ENCODE data around the gene WDR53. TPM values are rescaled to one million over a fixed set of nuclear protein-coding genes. Genes with fewer than 3 reads are reported as not detected.
"Not testable (repeated sequence)": the region's sequence is repeated elsewhere in the genome, so short reads cannot be mapped to it uniquely, and the experiment has no call there.

WDR53 gene
- 10 to 100 TPM; 18.4 to 20.9 TPM for total RNA-seq
- polyA plus RNA-seq (2013, experiment 1 of 2): 19.9 TPM
- polyA plus RNA-seq (2013, experiment 2 of 2): 21.1 TPM
- total RNA-seq: 6.9 to 28.8 (median 15.7) reads per million in 172 experiments

GRCh38 chr3:196568246-196569002, at the start of gene WDR53, which contains the start of gene FBXO45:
WDR53 (minus strand) TSS chr3:196568554; CDS start chr3:196561475, 7,079 bp downstream.
FBXO45 (plus strand) TSS chr3:196568660; CDS start chr3:196568985, 325 bp downstream.
- H3K4me3 Mint-ChIP-seq: peak within 1 kb of the TSS; percentile 98
- H3K36me3 ChIP-seq (ENCODE audit: insufficient read depth, low read length): peaks cover 10% of the 10 kb centered on the region
- H3K27ac Mint-ChIP-seq: peak within 1 kb of the TSS; percentile 97
- H3K36me3 Mint-ChIP-seq (ENCODE audit: low read depth): peaks cover 41% of the 10 kb centered on the region
- ATAC-seq (ENCODE audit: poor library complexity) (peak; percentile 90), DNase-seq (peak; percentile 90 to 99 (median 94))
- intact Hi-C loops (cut with DNase I, micrococcal nuclease): loop anchor here (1.0 to 5.0 kb wide), 7 partner anchors 41 to 374 kb away; partner anchors contain the start of genes RNF168 (in 2 of the 2), CEP19 (in 1 of the 2), NCBP2 (in 1 of the 2) and PAK2 (in 1 of the 2)
- ChIA-PET CTCF (interaction anchor here (0.6 to 2.0 kb wide), 4 partner anchors 40 to 374 kb away, joined by 3 to 7 read pairs (median 6); partner anchors contain the start of genes NCBP2 and PAK2), POLR2A (interaction anchor here (0.5 to 2.6 kb wide), 27 partner anchors 8 to 487 kb away, joined by 3 to 27 read pairs (median 5); partner anchors contain the start of genes CEP19, DYNLT2B, MELTF and NCBP2)
- H3K4me1 Mint-ChIP-seq (ENCODE audit: low read depth): peaks cover 48% of the 10 kb centered on the region
- no peaks in the 10 kb centered on the region for H3K27me3 ChIP-seq (ENCODE audit: control insufficient read depth in 1 of 2, insufficient read depth in 2 of 2, low read length in 2 of 2)
- H3K9me3 Mint-ChIP-seq: no peaks in the 10 kb centered on the region
- H3K4me1 ChIP-seq (ENCODE audit: insufficient read depth, low read length): peaks cover 47% of the 10 kb centered on the region
- H3K9me3 ChIP-seq (ENCODE audit: control insufficient read depth in 1 of 2, insufficient read depth in 1 of 2, low read length in 2 of 2): no peaks in the 10 kb centered on the region
- no peak for TF ChIP-seq CTCF (IDR thresholded peaks at IDR 0.05)
- no peaks in the 10 kb centered on the region for H3K27me3 Mint-ChIP-seq
- peak within 1 kb of the TSS; percentile 77 to 81 for H3K27ac ChIP-seq (ENCODE audit: low read depth in 1 of 2, low read length in 2 of 2)
- H3K4me3 ChIP-seq (ENCODE audit: low read length): peak within 1 kb of the TSS; percentile 76

- intact Hi-C loops (cut with DNase I, micrococcal nuclease): no loop called here
- ATAC-seq (ENCODE audit: poor library complexity) (no peak), DNase-seq (no peak)
- peaks cover 9% of the 10 kb centered on the region for H3K4me1 Mint-ChIP-seq (ENCODE audit: low read depth)
- no peak overlapping the region for H3K4me3 Mint-ChIP-seq
- CTCF ChIA-PET: interaction anchor here (0.9 to 1.2 kb wide), 3 partner anchors 8 to 67 kb away, joined by 3 to 4 read pairs (median 4); no protein-coding TSS in a partner anchor
- Histone ChIP-seq H3K4me3 (ENCODE audit: low read length) (no peak overlapping the region), H3K27ac (ENCODE audit: low read depth in 1 of 2, low read length in 2 of 2) (no peak overlapping the region), H3K9me3 (ENCODE audit: control insufficient read depth in 1 of 2, insufficient read depth in 1 of 2, low read length in 2 of 2) (no peaks in the 10 kb centered on the region), H3K27me3 (ENCODE audit: control insufficient read depth in 1 of 2, insufficient read depth in 2 of 2, low read length in 2 of 2) (no peaks in the 10 kb centered on the region), H3K4me1 (ENCODE audit: insufficient read depth, low read length) (peaks cover 12% of the 10 kb centered on the region), H3K36me3 (ENCODE audit: insufficient read depth, low read length) (no peaks in the 10 kb centered on the region)
- no peak for TF ChIP-seq CTCF (IDR thresholded peaks at IDR 0.05)
- H3K36me3 Mint-ChIP-seq (ENCODE audit: low read depth): no peaks in the 10 kb centered on the region
- POLR2A ChIA-PET: interaction anchor here (1.1 kb wide), 1 partner anchor 15 kb away, joined by 9 read pairs; no protein-coding TSS in a partner anchor
- no peaks in the 10 kb centered on the region for H3K9me3 Mint-ChIP-seq
- H3K27me3 Mint-ChIP-seq: no peaks in the 10 kb centered on the region
- H3K27ac Mint-ChIP-seq: no peak overlapping the region
Observed at GRCh38 chr3:196617256-196617655, 48.9 kb upstream of the WDR53 start.

- H3K27ac Mint-ChIP-seq; ATAC-seq (ENCODE audit: poor library complexity); H3K36me3 Mint-ChIP-seq (ENCODE audit: low read depth); H3K27me3 Mint-ChIP-seq; intact Hi-C loops (cut with DNase I, micrococcal nuclease); H3K36me3 ChIP-seq (ENCODE audit: insufficient read depth, low read length); H3K4me3 Mint-ChIP-seq; H3K4me3 ChIP-seq (ENCODE audit: low read length); H3K9me3 Mint-ChIP-seq; H3K27ac ChIP-seq (ENCODE audit: low read depth in 1 of 2, low read length in 2 of 2); H3K9me3 ChIP-seq (ENCODE audit: control insufficient read depth in 1 of 2, insufficient read depth in 1 of 2, low read length in 2 of 2); H3K27me3 ChIP-seq (ENCODE audit: control insufficient read depth in 1 of 2, insufficient read depth in 2 of 2, low read length in 2 of 2); DNase-seq: not testable (repeated sequence)
- peaks cover 22% of the 10 kb centered on the region for H3K4me1 Mint-ChIP-seq (ENCODE audit: low read depth)
- CTCF ChIA-PET: interaction anchor here (1.0 to 1.2 kb wide), 2 partner anchors 17 to 81 kb away, joined by 3 read pairs; no protein-coding TSS in a partner anchor
- H3K4me1 ChIP-seq (ENCODE audit: insufficient read depth, low read length): peaks cover 26% of the 10 kb centered on the region
- POLR2A ChIA-PET: interaction anchor here (6.8 kb wide), 1 partner anchor 17 kb away, joined by 80 read pairs; no protein-coding TSS in a partner anchor
Observed at GRCh38 chr3:196615234-196615633, 46.9 kb upstream of the WDR53 start.

Data from CD4-positive, alpha-beta T cell (primary cell).